PFSK-1 (cell line): ENCODE results near the gene SIKE1.

Source experiments
- POLR2AphosphoS5 ChIP-seq: IDR thresholded peaks from 2 replicates; pipeline ENCODE4 v1.6.1; 2012; ENCODE audit warnings: low read depth, mild to moderate bottlenecking, control low read depth, low read length, moderate library complexity
- SIN3A ChIP-seq: IDR thresholded peaks from 2 replicates; pipeline ENCODE4 v1.6.1; 2012; ENCODE audit warnings: mild to moderate bottlenecking, low read length, moderate library complexity, borderline replicate concordance; ENCODE audit not compliant: insufficient read depth
- TAF1 ChIP-seq: IDR thresholded peaks from 2 replicates; pipeline ENCODE4 v1.6.1; 2012; ENCODE audit warnings: low read length, control low read depth, borderline replicate concordance; ENCODE audit not compliant: insufficient read depth
- TF ChIP-seq, protein P1 (sequence below), 2 experiments: IDR thresholded peaks; 2 replicates each; pipeline versions ENCODE4 v1.6.1 to v1.8.0; 2011 to 2012; ENCODE audit warnings: low read depth in 2 of 2, low read length in 2 of 2, control low read depth in 1 of 2, inconsistent platforms in 1 of 2, mild to moderate bottlenecking in 1 of 2, moderate library complexity in 1 of 2; ENCODE audit not compliant: insufficient read depth in 1 of 2

DNA sequence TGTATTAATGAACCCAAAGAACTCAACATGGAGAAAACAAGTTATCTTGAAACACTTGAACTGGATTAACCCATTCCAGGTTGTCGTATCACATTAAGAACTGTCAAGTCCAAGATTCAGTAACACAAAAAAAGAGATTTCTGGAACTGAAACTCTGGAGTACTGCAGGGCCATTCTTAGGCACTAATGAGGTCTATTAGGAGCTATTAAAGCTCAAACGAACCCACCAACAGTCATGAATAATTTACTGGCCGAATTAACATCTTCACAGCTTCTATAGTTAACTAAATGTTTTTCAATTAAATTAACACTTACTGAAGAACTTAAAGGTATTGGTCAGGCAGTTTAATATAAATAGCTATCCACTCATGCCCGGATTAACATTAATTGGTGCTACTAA is 27.3 kb downstream of the SIKE1 start:
- TF ChIP-seq POLR2AphosphoS5 (no peak), TAF1 (no peak), SIN3A (no peak)
- TF ChIP-seq, protein P1, sequence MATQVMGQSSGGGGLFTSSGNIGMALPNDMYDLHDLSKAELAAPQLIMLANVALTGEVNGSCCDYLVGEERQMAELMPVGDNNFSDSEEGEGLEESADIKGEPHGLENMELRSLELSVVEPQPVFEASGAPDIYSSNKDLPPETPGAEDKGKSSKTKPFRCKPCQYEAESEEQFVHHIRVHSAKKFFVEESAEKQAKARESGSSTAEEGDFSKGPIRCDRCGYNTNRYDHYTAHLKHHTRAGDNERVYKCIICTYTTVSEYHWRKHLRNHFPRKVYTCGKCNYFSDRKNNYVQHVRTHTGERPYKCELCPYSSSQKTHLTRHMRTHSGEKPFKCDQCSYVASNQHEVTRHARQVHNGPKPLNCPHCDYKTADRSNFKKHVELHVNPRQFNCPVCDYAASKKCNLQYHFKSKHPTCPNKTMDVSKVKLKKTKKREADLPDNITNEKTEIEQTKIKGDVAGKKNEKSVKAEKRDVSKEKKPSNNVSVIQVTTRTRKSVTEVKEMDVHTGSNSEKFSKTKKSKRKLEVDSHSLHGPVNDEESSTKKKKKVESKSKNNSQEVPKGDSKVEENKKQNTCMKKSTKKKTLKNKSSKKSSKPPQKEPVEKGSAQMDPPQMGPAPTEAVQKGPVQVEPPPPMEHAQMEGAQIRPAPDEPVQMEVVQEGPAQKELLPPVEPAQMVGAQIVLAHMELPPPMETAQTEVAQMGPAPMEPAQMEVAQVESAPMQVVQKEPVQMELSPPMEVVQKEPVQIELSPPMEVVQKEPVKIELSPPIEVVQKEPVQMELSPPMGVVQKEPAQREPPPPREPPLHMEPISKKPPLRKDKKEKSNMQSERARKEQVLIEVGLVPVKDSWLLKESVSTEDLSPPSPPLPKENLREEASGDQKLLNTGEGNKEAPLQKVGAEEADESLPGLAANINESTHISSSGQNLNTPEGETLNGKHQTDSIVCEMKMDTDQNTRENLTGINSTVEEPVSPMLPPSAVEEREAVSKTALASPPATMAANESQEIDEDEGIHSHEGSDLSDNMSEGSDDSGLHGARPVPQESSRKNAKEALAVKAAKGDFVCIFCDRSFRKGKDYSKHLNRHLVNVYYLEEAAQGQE (IDR thresholded peaks at IDR 0.05; ENCODE audit: insufficient read depth in 1 of 2, low read depth in 2 of 2, low read length in 2 of 2), result no peak
